Stimulated activated CD8-positive, alpha-beta memory T cell treated with anti-CD3 and anti-CD28 coated beads, Interleukin-4, amount 100 ng/mL, for 4 hours (primary cell): ENCODE measurements around the gene PRDM16.

ENCODE experiments used
- DNase-seq, 2 donors: peaks; one replicate each; pipeline ENCODE4 v3.0.0-alpha.2; 2020; ENCODE audit warnings: low read depth in 2 of 2, low spot score in 1 of 2

PRDM16 gene

GRCh38 chr1:3456449-3456963, 387.5 kb downstream of the PRDM16 start:
- no peak for DNase-seq

GRCh38 chr1:3456964-3457909, 388.2 kb downstream of the PRDM16 start:
- no peak for DNase-seq

GRCh38 chr1:3457910-3458883, 389.2 kb downstream of the PRDM16 start:
- DNase-seq: no peak

- no peak for DNase-seq
Observed at GRCh38 chr1:3459051-3459908, 390.3 kb downstream of the PRDM16 start.

GRCh38 chr1:3459940-3460671, 391.1 kb downstream of the PRDM16 start:
- no peak for DNase-seq

- DNase-seq: no peak
Observed at GRCh38 chr1:3460672-3461131, 391.7 kb downstream of the PRDM16 start.

- DNase-seq: no peak
Observed at GRCh38 chr1:3461238-3461933, 392.4 kb downstream of the PRDM16 start.

- DNase-seq: no peak
Observed at GRCh38 chr1:3461934-3462275, 392.9 kb downstream of the PRDM16 start.

GRCh38 chr1:3462356-3463012, 393.5 kb downstream of the PRDM16 start:
- no peak for DNase-seq

GRCh38 chr1:3463013-3463385, 394.0 kb downstream of the PRDM16 start:
- no peak for DNase-seq

GRCh38 chr1:3463408-3463863, 394.4 kb downstream of the PRDM16 start:
- no peak for DNase-seq

- DNase-seq: no peak
Observed at GRCh38 chr1:3463891-3464648, 395.1 kb downstream of the PRDM16 start.

GRCh38 chr1:3464649-3465025, 395.6 kb downstream of the PRDM16 start:
- DNase-seq: no peak

GRCh38 chr1:3465091-3465934, 396.3 kb downstream of the PRDM16 start:
- DNase-seq: no peak

GRCh38 chr1:3465935-3466321, 396.9 kb downstream of the PRDM16 start:
- no peak for DNase-seq

GRCh38 chr1:3466366-3467075, 397.5 kb downstream of the PRDM16 start:
- no peak for DNase-seq
